ENCODE data around the gene DNAJC5.

- TF ChIP-seq BACH2 (CRISPR knock-in tag; IDR thresholded peaks at IDR 0.05; ENCODE audit: borderline replicate concordance) (no peak), RARB (CRISPR knock-in tag; IDR thresholded peaks at IDR 0.05) (no peak), ZNF565 (CRISPR knock-in tag; conservative IDR thresholded peaks at IDR 0.05; ENCODE audit: low read depth) (no peak), SNAI2 (CRISPR knock-in tag; IDR thresholded peaks at IDR 0.05) (no peak), TCF4 (CRISPR knock-in tag; IDR thresholded peaks at IDR 0.05; ENCODE audit: borderline replicate concordance) (no peak), TSHZ2 (CRISPR knock-in tag; IDR thresholded peaks at IDR 0.05) (no peak), PPARA (CRISPR knock-in tag; IDR thresholded peaks at IDR 0.05; ENCODE audit: borderline replicate concordance) (no peak)
Observed at GRCh38 chr20:63957690-63958441, 62.9 kb downstream of the DNAJC5 start.

Data from SK-N-SH treated with all-trans-retinoic acid at 6 μM for 48 hours (cell line).